ENCODE data around the gene PIP5KL1.

The PIP5KL1 gene

GRCh38 chr9:127890053-127890452, 40.5 kb downstream of the PIP5KL1 start:
- no peaks in the 10 kb centered on the region; the same call in 1 of the 2 replicates for H3K36me3 ChIP-seq (ENCODE audit: insufficient read depth)
- H3K27ac ChIP-seq: no peak overlapping the region

GRCh38 chr9:127887792-127888191, 42.8 kb downstream of the PIP5KL1 start:
- no peak overlapping the region for H3K9ac ChIP-seq
- H3K79me2 ChIP-seq (ENCODE audit: insufficient read depth, low read depth): no peaks in the 10 kb centered on the region
- no peak overlapping the region for H3K4me2 ChIP-seq
- no peaks in the 10 kb centered on the region for H4K20me1 ChIP-seq (ENCODE audit: insufficient read depth)
- H3K27ac ChIP-seq: no peak overlapping the region
- H3K4me3 ChIP-seq (IDR thresholded peaks at IDR 0.05; ENCODE audit: insufficient read depth, low read depth, low read length): no peak overlapping the region
- H3K27me3 ChIP-seq (ENCODE audit: insufficient read depth, low read depth): no peaks in the 10 kb centered on the region
- H3K36me3 ChIP-seq (ENCODE audit: insufficient read depth): no peaks in the 10 kb centered on the region
- no peak for TF ChIP-seq CTCF (conservative IDR thresholded peaks at IDR 0.05; ENCODE audit: low read depth, low read length)
- no peaks in the 10 kb centered on the region for H3K4me1 ChIP-seq (ENCODE audit: low read depth, poor library complexity, severe bottlenecking)
- no peak overlapping the region for H2AFZ ChIP-seq (ENCODE audit: low read depth)

More at GRCh38 chr9:127890053-127890452, 40.5 kb downstream of the PIP5KL1 start:
- H4K20me1 ChIP-seq (ENCODE audit: insufficient read depth): no peaks in the 10 kb centered on the region
- no peaks in the 10 kb centered on the region for H3K79me2 ChIP-seq (ENCODE audit: insufficient read depth, low read depth)
- TF ChIP-seq CTCF (conservative IDR thresholded peaks at IDR 0.05; ENCODE audit: low read depth, low read length): no peak
- no peak overlapping the region for H2AFZ ChIP-seq (ENCODE audit: low read depth)
- no peaks in the 10 kb centered on the region for H3K27me3 ChIP-seq (ENCODE audit: insufficient read depth, low read depth)
- H3K9ac ChIP-seq: no peak overlapping the region
- H3K4me3 ChIP-seq (IDR thresholded peaks at IDR 0.05; ENCODE audit: insufficient read depth, low read depth, low read length): no peak overlapping the region
- H3K4me2 ChIP-seq: no peak overlapping the region
- H3K4me1 ChIP-seq (ENCODE audit: low read depth, poor library complexity, severe bottlenecking): no peaks in the 10 kb centered on the region

GRCh38 chr9:127886401-127886972, 44.1 kb downstream of the PIP5KL1 start:
- H3K4me1 ChIP-seq (ENCODE audit: low read depth, poor library complexity, severe bottlenecking): no peaks in the 10 kb centered on the region
- H2AFZ ChIP-seq (ENCODE audit: low read depth): no peak overlapping the region
- no peaks in the 10 kb centered on the region for H3K79me2 ChIP-seq (ENCODE audit: insufficient read depth, low read depth)
- H4K20me1 ChIP-seq (ENCODE audit: insufficient read depth): no peaks in the 10 kb centered on the region
- H3K27me3 ChIP-seq (ENCODE audit: insufficient read depth, low read depth): no peaks in the 10 kb centered on the region
- H3K4me2 ChIP-seq: no peak overlapping the region
- no peak overlapping the region for H3K4me3 ChIP-seq (IDR thresholded peaks at IDR 0.05; ENCODE audit: insufficient read depth, low read depth, low read length)
- no peak for TF ChIP-seq CTCF (conservative IDR thresholded peaks at IDR 0.05; ENCODE audit: low read depth, low read length)
- no peaks in the 10 kb centered on the region for H3K36me3 ChIP-seq (ENCODE audit: insufficient read depth)
- no peak overlapping the region for H3K9ac ChIP-seq
- no peak overlapping the region for H3K27ac ChIP-seq

GRCh38 chr9:127885508-127886281, 44.9 kb downstream of the PIP5KL1 start:
- Histone ChIP-seq H3K36me3 (ENCODE audit: insufficient read depth) (no peaks in the 10 kb centered on the region), H3K4me2 (no peak overlapping the region), H3K27ac (no peak overlapping the region), H3K9ac (no peak overlapping the region), H3K4me3 (IDR thresholded peaks at IDR 0.05; ENCODE audit: insufficient read depth, low read depth, low read length) (no peak overlapping the region), H3K79me2 (ENCODE audit: insufficient read depth, low read depth) (no peaks in the 10 kb centered on the region), H3K4me1 (ENCODE audit: low read depth, poor library complexity, severe bottlenecking) (no peaks in the 10 kb centered on the region), H4K20me1 (ENCODE audit: insufficient read depth) (no peaks in the 10 kb centered on the region), H2AFZ (ENCODE audit: low read depth) (no peak overlapping the region), H3K27me3 (ENCODE audit: insufficient read depth, low read depth) (no peaks in the 10 kb centered on the region)
- TF ChIP-seq CTCF (conservative IDR thresholded peaks at IDR 0.05; ENCODE audit: low read depth, low read length): no peak
